Panc1 (cell line): ENCODE data around the gene METTL22.

Source experiments
- CTCF ChIP-seq: fragments of 450-650 bp; IDR thresholded peaks from 2 replicates; pipeline ENCODE4 v1.5.1; 2017; ENCODE audit warnings: mild to moderate bottlenecking
- POLR2AphosphoS5 ChIP-seq: IDR thresholded peaks from 2 replicates; pipeline ENCODE4 v1.6.1; 2012; ENCODE audit warnings: mild to moderate bottlenecking, low read depth, low read length, moderate library complexity
- REST ChIP-seq, 2 experiments: IDR thresholded peaks; 2 replicates each; pipeline ENCODE4 v1.6.1; 2011 to 2012; ENCODE audit warnings: low read depth in 2 of 2, control low read depth in 1 of 2, low read length in 1 of 2, mild to moderate bottlenecking in 1 of 2, moderate library complexity in 1 of 2; ENCODE audit not compliant: insufficient read depth in 1 of 2
- SIN3A ChIP-seq: IDR thresholded peaks from 2 replicates; pipeline ENCODE4 v1.6.1; 2012; ENCODE audit warnings: low read depth, mild to moderate bottlenecking, low read length, moderate library complexity, borderline replicate concordance; ENCODE audit not compliant: insufficient read depth
- TCF7L2 ChIP-seq: IDR thresholded peaks from 2 replicates; pipeline ENCODE4 v1.6.1; 2011; ENCODE audit warnings: mild to moderate bottlenecking, low read depth, low read length, inconsistent platforms

GRCh38 chr16:8619671-8620370 is 1.7 kb upstream of the METTL22 start:
- no peak for TF ChIP-seq REST (IDR thresholded peaks at IDR 0.05; ENCODE audit: insufficient read depth in 1 of 2, low read depth in 2 of 2, low read length in 1 of 2)
- TF ChIP-seq POLR2AphosphoS5, result no peak
- TF ChIP-seq CTCF, result no peak
- no peak for TF ChIP-seq SIN3A
- TF ChIP-seq TCF7L2, result no peak
